Trophoblast cell (in vitro differentiated cells and primary cell): ENCODE results near the gene TBC1D13.
A peak's percentile ranks its signal among the peaks of the same experiment; 100 is the strongest.
"Not testable (repeated sequence)": the region's sequence is repeated elsewhere in the genome, so short reads cannot be mapped to it uniquely, and the experiment has no call there.

Experiments used
- DNase-seq, 2 donors: peaks; one replicate each; pipeline ENCODE4 v3.0.0-alpha.2; 2016
- H2AFZ ChIP-seq: 2 replicates; pipeline ENCODE4 v1.6.1; 2013; ENCODE audit warnings: low read length, moderate library complexity, mild to moderate bottlenecking; ENCODE audit not compliant: insufficient read depth, poor library complexity
- H2AK5ac ChIP-seq: 2 replicates; pipeline ENCODE4 v1.6.1; 2013; ENCODE audit warnings: mild to moderate bottlenecking, low read length
- H2BK120ac ChIP-seq: 2 replicates; pipeline ENCODE4 v1.6.1; 2013; ENCODE audit warnings: low read length, mild to moderate bottlenecking, moderate library complexity; ENCODE audit not compliant: insufficient read depth, poor library complexity
- H2BK12ac ChIP-seq: 2 replicates; pipeline ENCODE4 v1.6.1; 2013; ENCODE audit warnings: mild to moderate bottlenecking, low read length, moderate library complexity
- H2BK5ac ChIP-seq: 2 replicates; pipeline ENCODE4 v1.6.1; 2013; ENCODE audit warnings: low read length, low read depth, moderate library complexity, mild to moderate bottlenecking; ENCODE audit not compliant: poor library complexity
- H3K14ac ChIP-seq: 2 replicates; pipeline ENCODE4 v1.6.1; 2013; ENCODE audit warnings: mild to moderate bottlenecking, low read length
- H3K18ac ChIP-seq: 2 replicates; pipeline ENCODE4 v1.6.1; 2013; ENCODE audit warnings: mild to moderate bottlenecking, low read length
- H3K23ac ChIP-seq: 2 replicates; pipeline ENCODE4 v1.6.1; 2013; ENCODE audit warnings: low read length
- H3K27ac ChIP-seq: 2 replicates; pipeline ENCODE4 v1.5.1; 2013; ENCODE audit warnings: low read depth, mild to moderate bottlenecking, inconsistent platforms, low read length, moderate library complexity
- H3K27me3 ChIP-seq: 2 replicates; pipeline ENCODE4 v1.6.1; 2013; ENCODE audit warnings: inconsistent platforms, mild to moderate bottlenecking, low read length, moderate library complexity; ENCODE audit not compliant: insufficient read depth
- H3K36me3 ChIP-seq, 2 experiments: 1 replicate in 1 of 2; 2 replicates in 1 of 2; pipeline ENCODE4 v1.6.1; 2013; ENCODE audit warnings: low read length in 2 of 2, mild to moderate bottlenecking in 2 of 2, moderate library complexity in 1 of 2; ENCODE audit not compliant: insufficient read depth in 2 of 2, control insufficient read depth in 1 of 2
- H3K4ac ChIP-seq: 2 replicates; pipeline ENCODE4 v1.6.1; 2013; ENCODE audit warnings: low read depth, mild to moderate bottlenecking, low read length, moderate library complexity
- H3K4me1 ChIP-seq, 2 experiments: 1 replicate in 1 of 2; 2 replicates in 1 of 2; pipeline ENCODE4 v1.6.1; 2013; ENCODE audit warnings: low read length in 2 of 2, mild to moderate bottlenecking in 2 of 2, moderate library complexity in 1 of 2; ENCODE audit not compliant: insufficient read depth in 2 of 2, control insufficient read depth in 1 of 2
- H3K4me2 ChIP-seq: 2 replicates; pipeline ENCODE4 v1.6.1; 2013; ENCODE audit warnings: inconsistent platforms, mild to moderate bottlenecking, low read length, moderate library complexity
- H3K4me3 ChIP-seq: 2 replicates; pipeline ENCODE4 v1.5.1; 2013; ENCODE audit warnings: mild to moderate bottlenecking, low read depth, low read length, inconsistent platforms
- H3K79me1 ChIP-seq: one replicate; pipeline ENCODE4 v1.6.1; 2013; ENCODE audit warnings: low read length
- H3K79me2 ChIP-seq: 2 replicates; pipeline ENCODE4 v1.6.1; 2013; ENCODE audit warnings: low read length, mild to moderate bottlenecking; ENCODE audit not compliant: control insufficient read depth, insufficient read depth, poor library complexity
- H3K9ac ChIP-seq: 2 replicates; pipeline ENCODE4 v1.6.1; 2013; ENCODE audit warnings: mild to moderate bottlenecking, low read length
- H3K9me3 ChIP-seq: 2 replicates; pipeline ENCODE4 v1.6.1; 2013; ENCODE audit warnings: low read depth, mild to moderate bottlenecking, control low read depth, inconsistent platforms, low read length; ENCODE audit not compliant: insufficient read depth
- H4K12ac ChIP-seq: 2 replicates; pipeline ENCODE4 v1.6.1; 2013; ENCODE audit warnings: low read depth, mild to moderate bottlenecking, low read length, moderate library complexity
- H4K8ac ChIP-seq: 2 replicates; pipeline ENCODE4 v1.6.1; 2013; ENCODE audit warnings: low read depth, mild to moderate bottlenecking, low read length, moderate library complexity
- H4K91ac ChIP-seq: one replicate; pipeline ENCODE4 v1.6.1; 2013; ENCODE audit warnings: low read depth, mild to moderate bottlenecking, low read length, moderate library complexity
- WGBS: extraction: QIAGEN DNeasy Blood & Tissue Kit; methylation state at CpG from one replicate; pipeline ENCODE4 v1.1.7; 2013; ENCODE audit warnings: missing lambda C conversion rate; ENCODE audit not compliant: insufficient read length, insufficient coverage; ENCODE audit errors: extremely low coverage; 5-methylcytosine and 5-hydroxymethylcytosine counted together

TBC1D13 gene

DNA sequence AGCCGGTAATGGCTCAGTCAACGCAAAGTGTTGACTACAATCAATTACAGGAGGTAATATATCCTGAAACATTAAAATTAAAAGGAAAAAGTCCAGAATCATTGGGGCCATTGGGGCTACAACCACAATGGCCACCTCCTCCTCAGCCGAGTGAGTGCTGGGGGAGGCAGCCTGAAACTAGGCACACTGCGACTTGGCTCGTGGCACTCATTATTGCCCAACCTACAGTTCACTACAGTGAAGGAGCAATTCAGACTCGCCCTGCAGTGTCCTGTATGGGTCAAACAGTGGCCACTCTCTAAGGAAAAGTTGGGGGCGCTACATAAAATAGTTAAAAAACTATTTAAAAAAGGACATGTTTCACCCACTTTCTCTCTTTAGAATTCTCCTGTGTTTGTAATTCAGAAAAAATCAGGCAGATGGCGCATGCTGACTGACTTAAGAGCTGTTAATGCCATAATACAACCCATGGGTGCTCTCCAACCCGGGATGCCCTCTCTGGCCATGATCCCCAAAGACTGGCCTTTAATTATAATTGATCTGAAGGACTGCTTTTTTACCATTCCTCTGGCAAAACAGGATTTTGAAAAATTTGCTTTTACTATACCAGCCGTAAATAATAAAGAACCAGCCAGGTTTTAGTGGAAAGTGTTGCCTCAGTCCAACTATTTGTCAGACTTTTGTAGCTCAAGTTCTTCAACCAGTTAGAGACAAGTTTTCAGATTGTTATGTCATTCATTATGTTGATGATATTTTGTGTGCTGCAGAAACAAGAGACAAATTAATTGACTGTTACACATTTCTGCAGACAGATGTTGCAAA is 64.9 kb downstream of the TBC1D13 start:
- no CpG with 5 or more reads among the region's 10 CpGs for WGBS

DNA sequence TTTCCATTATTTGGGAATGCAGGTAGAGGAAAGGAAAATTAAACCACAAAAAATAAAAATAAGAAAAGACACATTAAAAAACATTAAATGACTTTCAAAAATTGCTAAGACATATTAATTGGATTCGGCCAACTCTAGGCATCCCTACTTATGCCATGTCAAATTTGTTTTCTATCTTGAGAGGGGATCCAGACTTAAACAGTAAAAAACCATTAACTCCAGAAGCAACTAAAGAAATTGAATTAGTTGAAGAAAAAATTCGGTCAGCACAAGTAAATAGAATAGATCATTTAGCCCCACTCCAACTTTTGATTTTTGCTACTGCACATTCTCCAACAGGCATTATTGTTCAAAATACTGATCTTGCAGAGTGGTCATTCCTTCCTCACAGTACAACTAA is 65.6 kb downstream of the TBC1D13 start:
- not testable (repeated sequence) for DNase-seq, H3K14ac ChIP-seq, H3K18ac ChIP-seq, H3K23ac ChIP-seq, H3K27ac ChIP-seq, H2BK12ac ChIP-seq, H3K79me1 ChIP-seq, H3K4me3 ChIP-seq, H3K27me3 ChIP-seq, H2BK120ac ChIP-seq, H3K9ac ChIP-seq, H4K12ac ChIP-seq, H4K8ac ChIP-seq, H4K91ac ChIP-seq, H3K36me3 ChIP-seq, H3K4ac ChIP-seq, H3K9me3 ChIP-seq, H2AK5ac ChIP-seq, H2AFZ ChIP-seq, H2BK5ac ChIP-seq, H3K4me1 ChIP-seq, H3K4me2 ChIP-seq, H3K79me2 ChIP-seq
- WGBS = no CpG with 5 or more reads among the region's 2 CpGs

More for the DNA sequence above, 64.9 kb downstream of the TBC1D13 start:
- not testable (repeated sequence) for H3K79me1 ChIP-seq, H3K23ac ChIP-seq, H3K9ac ChIP-seq, H3K18ac ChIP-seq, H3K14ac ChIP-seq, H2BK5ac ChIP-seq, H3K4me2 ChIP-seq, H3K4ac ChIP-seq, H2BK12ac ChIP-seq, H3K4me3 ChIP-seq, H3K27me3 ChIP-seq, H4K8ac ChIP-seq, H3K4me1 ChIP-seq, H2BK120ac ChIP-seq, H4K12ac ChIP-seq, H4K91ac ChIP-seq, H3K36me3 ChIP-seq, H3K27ac ChIP-seq, H2AFZ ChIP-seq, H3K9me3 ChIP-seq, H2AK5ac ChIP-seq, H3K79me2 ChIP-seq
- DNase-seq = peak in 1 of 2 donors; percentile 68

DNA sequence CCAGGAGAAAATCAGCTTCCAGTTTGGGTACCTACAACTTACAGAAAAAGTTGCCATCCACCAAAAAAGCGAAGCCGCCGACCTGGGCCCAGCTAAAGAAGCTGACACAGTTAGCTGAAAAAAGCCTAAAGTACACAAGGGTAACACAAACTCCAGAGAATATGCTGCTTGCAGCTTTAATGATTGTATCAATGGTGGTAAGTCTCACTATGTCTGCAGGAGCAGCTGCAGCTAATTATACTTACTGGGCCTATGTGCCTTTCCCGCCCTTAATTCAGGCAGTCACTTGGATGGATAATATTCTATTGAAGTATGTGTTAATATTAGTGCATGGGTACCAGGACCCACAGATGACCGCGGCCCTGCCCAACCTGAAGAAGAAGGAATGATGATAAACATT is 67.4 kb downstream of the TBC1D13 start:
- not testable (repeated sequence) for H3K18ac ChIP-seq, H2BK5ac ChIP-seq, H2AK5ac ChIP-seq, H3K79me1 ChIP-seq, H2AFZ ChIP-seq, H3K4me3 ChIP-seq, H3K4me2 ChIP-seq, H3K79me2 ChIP-seq, DNase-seq, H2BK120ac ChIP-seq, H3K9ac ChIP-seq, H3K4ac ChIP-seq, H3K27ac ChIP-seq, H2BK12ac ChIP-seq, H4K91ac ChIP-seq, H4K8ac ChIP-seq, H3K23ac ChIP-seq, H3K4me1 ChIP-seq, H3K9me3 ChIP-seq, H3K36me3 ChIP-seq, H3K14ac ChIP-seq, H4K12ac ChIP-seq, H3K27me3 ChIP-seq
- no CpG with 5 or more reads among the region's 6 CpGs for WGBS

DNA sequence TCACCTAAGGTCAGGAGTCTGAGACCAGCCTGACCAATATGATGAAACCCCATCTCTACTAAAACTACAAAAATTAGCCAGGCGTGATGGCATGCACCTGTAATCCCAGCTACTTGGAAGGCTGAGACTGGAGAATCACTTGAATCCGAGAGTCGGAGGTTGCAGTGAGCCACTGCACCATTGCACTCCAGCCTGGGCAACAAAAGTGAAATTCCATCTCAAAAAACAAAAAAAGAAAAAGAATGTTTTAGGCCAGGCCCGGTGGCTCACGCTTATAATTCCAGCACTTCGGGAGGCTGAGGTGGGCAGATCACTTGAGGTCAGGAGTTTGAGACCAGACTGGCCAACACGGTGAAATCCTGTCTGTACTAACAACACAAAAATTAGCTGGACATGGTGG is 71.4 kb downstream of the TBC1D13 start:
- not testable (repeated sequence) for H4K12ac ChIP-seq, H3K79me1 ChIP-seq, H2AK5ac ChIP-seq, H3K9me3 ChIP-seq, H3K27me3 ChIP-seq, H2BK120ac ChIP-seq, H3K79me2 ChIP-seq, H2BK12ac ChIP-seq, H3K36me3 ChIP-seq, H3K4me2 ChIP-seq, H3K14ac ChIP-seq, H3K18ac ChIP-seq, H3K9ac ChIP-seq, H3K4ac ChIP-seq, H3K23ac ChIP-seq, H3K27ac ChIP-seq, H4K91ac ChIP-seq, H4K8ac ChIP-seq, H2BK5ac ChIP-seq, H2AFZ ChIP-seq, H3K4me3 ChIP-seq
- peaks cover 13 to 18% of the 10 kb centered on the region in 2 experiments for H3K4me1 ChIP-seq
- peak; percentile 32 to 71 for DNase-seq
- no CpG with 5 or more reads among the region's 7 CpGs for WGBS
